ENCODE measurements around the gene C22orf15. TPM values are rescaled to one million over a fixed set of nuclear protein-coding genes. Genes with fewer than 3 reads are reported as not detected.

C22orf15 gene, protein sequence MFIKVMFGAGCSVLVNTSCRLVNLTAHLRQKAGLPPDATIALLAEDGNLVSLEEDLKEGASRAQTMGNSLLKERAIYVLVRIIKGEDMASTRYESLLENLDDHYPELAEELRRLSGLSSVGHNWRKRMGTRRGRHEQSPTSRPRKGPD
- polyA plus RNA-seq = under 1 TPM in 2 of 4 donors, not detected in 2; 0.07 to 0.16 TPM
- long read RNA-seq, donor 1, partial matches to known transcripts = 109 of 305 reads
- long read RNA-seq, donor 1, other reads (novel, unspliced or antisense) = 196 of 305 reads
- long read RNA-seq, donor 2 = 0 reads
- long read RNA-seq, donor 3 = 0 reads
- long read RNA-seq, donor 4 = 0 reads
- long read RNA-seq, donor 5, partial matches to known transcripts = 7 of 45 reads
- long read RNA-seq, donor 5, other reads (novel, unspliced or antisense) = 38 of 45 reads
- long read RNA-seq, donor 6 = 0 reads
- long read RNA-seq, donor 7, partial matches to known transcripts = 2,278 of 2,502 reads
- long read RNA-seq, donor 7, other reads (novel, unspliced or antisense) = 224 of 2,502 reads
- long read RNA-seq, donor 8 = 0 reads
- long read RNA-seq, donor 9 = 0 reads
- long read RNA-seq, donor 10 = 0 reads

DNA sequence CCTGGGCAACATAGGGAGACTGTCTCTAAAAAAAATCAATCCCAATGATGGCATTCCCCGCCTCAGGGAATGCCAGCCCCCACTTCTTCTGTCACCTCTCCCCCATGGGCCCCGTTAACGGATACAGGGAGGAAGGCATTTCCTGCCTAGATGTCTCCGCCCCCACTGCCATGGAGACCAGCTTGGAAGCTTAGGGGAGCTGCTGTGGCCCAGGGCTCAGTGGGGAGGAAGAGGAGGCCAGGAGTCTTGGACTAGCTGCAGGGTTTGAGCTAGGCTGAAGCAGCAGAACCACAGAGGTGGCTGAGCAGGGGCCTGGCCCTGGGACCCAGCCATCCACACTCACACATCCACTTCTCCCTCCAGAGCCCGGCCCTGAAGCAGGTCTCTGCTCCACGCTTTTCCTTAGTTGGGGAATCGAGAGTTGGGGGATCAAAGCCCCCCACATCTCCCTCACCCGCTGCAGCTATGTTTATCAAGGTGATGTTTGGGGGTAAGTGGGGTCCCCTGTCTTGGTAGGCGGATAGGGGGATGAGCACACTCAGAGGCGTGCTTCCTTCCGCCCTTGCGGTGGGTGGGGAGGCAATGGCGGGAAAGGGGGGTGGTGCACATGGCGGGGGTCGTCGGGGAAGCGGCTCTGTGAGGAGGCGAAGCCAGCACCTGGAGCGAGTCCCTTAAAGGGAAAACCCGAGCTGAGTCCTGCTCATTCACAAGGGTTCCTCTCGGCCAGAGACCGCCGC, at the start of gene C22orf15:
C22orf15 (plus strand) TSS at position 149 of the 737 bp plus-strand sequence; CDS start at position 466, 317 bp downstream.
- Histone ChIP-seq H3K27ac (ENCODE audit: low read depth in 1 of 3, low read length in 2 of 3) (no peak within 1 kb of the TSS), H3K4me1 (ENCODE audit: control insufficient read depth in 3 of 3, insufficient read depth in 2 of 3, low read depth in 1 of 3, low read length in 2 of 3) (peaks cover 0 to 15% (median 4%) of the 10 kb centered on the region in 3 donors), H3K36me3 (ENCODE audit: control insufficient read depth in 3 of 3, insufficient read depth in 2 of 3, low read depth in 1 of 3, low read length in 3 of 3) (peaks cover 0 to 21% (median 2%) of the 10 kb centered on the region in 3 donors), H3K9me3 (ENCODE audit: control insufficient read depth in 2 of 2, insufficient read depth in 1 of 2, low read depth in 1 of 2, low read length in 1 of 2) (no peaks in the 10 kb centered on the region), H3K4me3 (ENCODE audit: low read depth in 1 of 3, low read length in 3 of 3) (peak within 1 kb of the TSS in 1 of 3 donors; percentile 5), H3K27me3 (ENCODE audit: control insufficient read depth in 3 of 3, insufficient read depth in 3 of 3, low read length in 3 of 3) (no peaks in the 10 kb centered on the region)
- 44 to 74% (median 58%) methylated on average over 23 of the region's 23 CpGs for WGBS, 3 donors
- DNase-seq (no peak), FAIRE-seq (no peak)

DNA sequence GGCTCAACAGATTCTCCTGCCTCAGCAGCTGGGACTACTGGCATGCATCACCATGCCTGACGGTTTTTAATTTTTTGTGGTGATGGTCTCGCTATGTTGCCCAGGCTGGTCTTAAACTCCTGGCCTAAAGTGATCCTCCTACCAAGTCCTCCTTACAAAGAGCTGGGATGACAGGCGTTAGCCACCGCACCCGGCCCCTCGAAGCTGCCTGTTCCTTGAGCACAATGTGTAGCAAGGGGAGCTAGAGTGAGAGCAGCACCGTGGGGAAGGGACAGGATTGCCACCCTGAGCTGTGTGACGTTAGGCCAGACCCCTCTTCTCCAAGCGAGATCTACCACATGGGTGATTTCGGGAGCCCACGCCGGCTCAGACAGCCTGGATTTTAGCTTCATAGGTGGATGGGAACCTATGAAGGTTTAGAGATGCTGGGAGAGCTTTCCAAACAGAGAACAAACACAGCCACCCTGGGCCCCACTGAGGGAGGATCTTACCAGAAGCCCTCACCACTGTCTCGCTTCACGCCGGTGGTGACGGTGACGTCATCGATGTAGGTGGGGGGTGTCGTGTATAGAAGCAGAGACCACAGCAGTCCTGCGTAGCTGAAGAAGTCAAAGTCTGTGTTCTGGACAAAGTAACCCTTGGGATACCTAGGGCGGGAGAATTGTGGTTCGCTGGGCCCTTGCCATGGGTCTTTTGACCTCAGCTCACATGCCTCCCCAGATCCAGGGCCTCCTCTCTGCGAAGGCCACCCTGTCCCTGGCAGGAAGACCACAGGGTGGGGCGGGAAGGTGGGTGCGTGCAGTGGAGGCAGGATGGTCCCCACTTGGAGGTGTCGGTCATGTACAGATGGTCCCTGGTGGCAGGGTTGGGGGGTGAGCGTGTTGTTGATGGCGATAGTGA, 48.8 kb upstream of the C22orf15 start:
- 90 to 93% (median 92%) methylated on average over 28 of the region's 28 CpGs for WGBS, 3 donors
- Histone ChIP-seq H3K4me1 (ENCODE audit: control insufficient read depth in 3 of 3, insufficient read depth in 2 of 3, low read depth in 1 of 3, low read length in 2 of 3) (peaks cover 0 to 7% (median 4%) of the 10 kb centered on the region in 3 donors), H3K27me3 (ENCODE audit: control insufficient read depth in 3 of 3, insufficient read depth in 3 of 3, low read length in 3 of 3) (no peaks in the 10 kb centered on the region), H3K27ac (ENCODE audit: low read depth in 1 of 3, low read length in 2 of 3) (no peak overlapping the region), H3K36me3 (ENCODE audit: control insufficient read depth in 3 of 3, insufficient read depth in 2 of 3, low read depth in 1 of 3, low read length in 3 of 3) (peaks cover 17 to 42% (median 18%) of the 10 kb centered on the region in 3 donors), H3K9me3 (ENCODE audit: control insufficient read depth in 2 of 2, insufficient read depth in 1 of 2, low read depth in 1 of 2, low read length in 1 of 2) (no peaks in the 10 kb centered on the region), H3K4me3 (ENCODE audit: low read depth in 1 of 3, low read length in 3 of 3) (no peak overlapping the region)
- no peak for FAIRE-seq
- no peak for DNase-seq

DNA sequence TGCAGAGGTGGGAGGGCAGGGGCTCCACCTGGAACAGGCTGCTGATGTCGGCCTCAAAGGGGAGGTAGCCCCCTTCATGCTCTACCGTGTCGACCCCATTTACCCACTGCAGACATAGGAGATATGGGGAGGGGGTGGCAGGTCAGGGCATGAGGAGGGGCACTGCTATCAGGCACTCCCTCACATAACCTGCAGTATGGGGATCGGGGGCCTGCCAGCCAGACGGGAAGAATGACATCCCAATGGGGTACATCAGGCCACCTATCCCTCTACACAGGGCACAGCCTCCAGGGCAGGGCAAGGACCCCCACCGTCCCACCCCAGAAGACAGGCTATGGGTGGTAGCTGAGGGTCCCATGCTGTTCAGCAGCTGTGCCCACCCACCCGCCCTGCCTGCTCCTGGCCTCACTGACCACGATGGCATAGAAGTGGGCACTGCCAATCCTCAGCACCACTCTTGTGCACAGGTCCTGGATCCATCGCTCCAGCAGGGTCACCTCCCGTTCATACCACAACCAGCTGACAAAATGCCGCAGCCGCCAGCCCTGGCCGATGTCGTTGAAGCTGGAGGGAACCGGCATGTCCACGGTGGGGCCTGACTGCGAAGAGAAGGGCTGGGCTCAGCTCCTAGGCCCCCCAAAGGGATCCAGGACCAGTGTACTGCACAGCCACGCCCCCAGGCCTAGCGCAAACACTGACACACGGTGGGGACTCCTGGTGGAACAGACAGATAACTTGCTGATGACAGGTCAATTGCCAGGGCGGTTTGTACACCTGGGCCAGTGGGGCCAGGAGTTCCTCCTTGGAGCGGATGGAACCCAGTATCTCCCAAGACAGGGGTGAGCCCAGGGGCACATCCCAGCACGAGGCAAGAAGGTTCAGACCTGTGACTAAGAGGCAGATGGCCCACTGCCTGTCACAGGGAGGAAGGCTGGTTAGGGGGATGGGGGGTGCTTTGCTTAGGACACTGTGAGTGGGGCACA, 47.9 kb upstream of the C22orf15 start:
- Histone ChIP-seq H3K4me1 (ENCODE audit: control insufficient read depth in 3 of 3, insufficient read depth in 2 of 3, low read depth in 1 of 3, low read length in 2 of 3) (peaks cover 0 to 7% (median 4%) of the 10 kb centered on the region in 3 donors), H3K27ac (ENCODE audit: low read depth in 1 of 3, low read length in 2 of 3) (no peak overlapping the region), H3K4me3 (ENCODE audit: low read depth in 1 of 3, low read length in 3 of 3) (no peak overlapping the region), H3K27me3 (ENCODE audit: control insufficient read depth in 3 of 3, insufficient read depth in 3 of 3, low read length in 3 of 3) (no peaks in the 10 kb centered on the region), H3K9me3 (ENCODE audit: control insufficient read depth in 2 of 2, insufficient read depth in 1 of 2, low read depth in 1 of 2, low read length in 1 of 2) (no peaks in the 10 kb centered on the region), H3K36me3 (ENCODE audit: control insufficient read depth in 3 of 3, insufficient read depth in 2 of 3, low read depth in 1 of 3, low read length in 3 of 3) (peaks cover 9 to 39% (median 18%) of the 10 kb centered on the region in 3 donors)
- FAIRE-seq (no peak), DNase-seq (no peak)
- WGBS, 3 donors = 88 to 91% (median 91%) methylated on average over 20 to 23 of the region's 23 CpGs

DNA sequence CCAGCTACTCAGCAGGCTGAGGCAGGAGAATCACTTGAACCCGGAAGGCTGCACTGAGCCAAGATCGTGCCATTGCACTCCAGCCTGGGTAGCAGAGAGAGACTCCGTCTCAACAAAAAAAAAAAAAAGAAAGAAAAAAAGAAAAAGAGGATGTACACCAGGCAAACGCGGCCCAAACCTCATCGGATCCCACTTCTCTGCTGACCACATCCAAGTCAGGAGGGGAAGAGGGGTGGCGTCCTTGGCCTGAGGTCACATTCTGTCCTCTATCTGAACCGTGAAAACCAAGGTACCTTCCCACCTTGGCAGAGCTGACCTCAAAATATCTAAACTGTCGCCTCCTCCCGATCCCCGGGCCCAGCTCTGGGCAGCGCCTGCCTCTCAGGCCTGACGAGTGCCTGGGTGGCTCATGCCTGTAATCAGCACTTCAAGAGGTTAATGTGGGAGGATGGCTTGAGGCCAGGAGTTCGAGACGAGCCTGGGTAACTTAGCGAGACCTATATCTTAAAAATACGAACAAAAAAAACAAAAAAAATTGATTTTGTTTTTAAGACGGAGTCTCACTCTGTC, 46.9 kb upstream of the C22orf15 start:
- H3K4me3 ChIP-seq (ENCODE audit: low read depth in 1 of 3, low read length in 3 of 3) = peak overlapping the region in 2 of 3 donors; percentile 0 to 67
- DNase-seq (no peak), FAIRE-seq (no peak)
- H3K27me3 ChIP-seq (ENCODE audit: control insufficient read depth in 3 of 3, insufficient read depth in 3 of 3, low read length in 3 of 3) = no peaks in the 10 kb centered on the region
- H3K36me3 ChIP-seq (ENCODE audit: control insufficient read depth in 3 of 3, insufficient read depth in 2 of 3, low read depth in 1 of 3, low read length in 3 of 3) = peaks cover 9 to 38% (median 16%) of the 10 kb centered on the region in 3 donors
- H3K27ac ChIP-seq (ENCODE audit: low read depth in 1 of 3, low read length in 2 of 3) = no peak overlapping the region
- H3K4me1 ChIP-seq (ENCODE audit: control insufficient read depth in 3 of 3, insufficient read depth in 2 of 3, low read depth in 1 of 3, low read length in 2 of 3) = peaks cover 0 to 7% (median 4%) of the 10 kb centered on the region in 3 donors
- H3K9me3 ChIP-seq (ENCODE audit: control insufficient read depth in 2 of 2, insufficient read depth in 1 of 2, low read depth in 1 of 2, low read length in 1 of 2) = no peaks in the 10 kb centered on the region
- 73 to 77% (median 76%) methylated on average over 18 of the region's 18 CpGs for WGBS, 3 donors

DNA sequence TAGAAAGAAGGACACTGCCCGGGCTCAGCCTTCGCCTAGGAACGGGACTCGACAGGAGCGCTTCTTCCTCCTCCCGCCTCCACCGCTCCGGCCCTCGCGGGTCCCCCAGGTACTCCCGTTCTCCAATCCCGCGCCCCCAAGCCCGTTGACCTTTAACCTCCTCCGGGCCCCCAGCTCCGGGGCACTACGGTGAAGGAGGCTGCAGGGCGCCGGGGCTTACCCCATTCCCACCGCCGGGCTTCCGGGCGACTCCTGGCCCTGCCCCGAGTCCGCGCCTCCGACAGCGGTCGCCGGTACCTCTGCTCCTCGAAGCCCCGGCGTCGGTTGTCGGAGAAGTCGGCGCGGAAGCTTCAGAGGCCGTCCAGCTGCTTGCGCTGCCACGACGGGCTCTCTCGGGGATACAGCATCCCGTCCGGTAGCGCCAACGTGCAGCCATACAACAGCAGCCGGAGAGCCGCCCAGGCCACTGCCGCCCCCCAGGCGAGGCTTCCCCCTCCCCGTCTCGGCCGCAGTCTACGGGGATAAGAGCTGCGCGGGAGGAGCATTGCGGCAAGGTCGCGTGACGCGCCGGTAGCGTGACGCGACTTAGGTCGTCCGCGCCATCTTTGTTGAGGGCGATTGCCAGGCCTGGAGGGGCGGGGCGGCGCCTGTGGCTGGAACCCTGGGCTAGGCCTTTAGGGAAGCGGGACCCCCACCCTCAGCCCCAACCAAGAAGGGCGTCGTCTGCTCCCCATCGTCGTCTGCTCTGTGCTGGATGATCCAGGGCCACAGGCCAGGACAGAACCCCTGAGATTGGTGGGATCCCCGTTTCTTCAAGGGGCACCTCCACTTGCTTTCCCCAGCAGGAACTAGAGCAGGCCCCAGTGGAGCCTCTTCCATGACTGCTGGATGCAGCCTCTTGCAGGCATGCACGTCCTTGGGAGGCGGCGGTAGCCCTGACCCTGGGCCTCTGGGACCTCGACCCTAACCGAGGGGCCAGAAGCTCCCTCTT, 45.7 kb upstream of the C22orf15 start:
- H3K4me3 ChIP-seq (ENCODE audit: low read depth in 1 of 3, low read length in 3 of 3) = peak overlapping the region; percentile 67 to 93 (median 90)
- FAIRE-seq = no peak
- WGBS, 3 donors = 5 to 6% (median 5%) methylated on average over 73 to 84 of the region's 84 CpGs

DNA sequence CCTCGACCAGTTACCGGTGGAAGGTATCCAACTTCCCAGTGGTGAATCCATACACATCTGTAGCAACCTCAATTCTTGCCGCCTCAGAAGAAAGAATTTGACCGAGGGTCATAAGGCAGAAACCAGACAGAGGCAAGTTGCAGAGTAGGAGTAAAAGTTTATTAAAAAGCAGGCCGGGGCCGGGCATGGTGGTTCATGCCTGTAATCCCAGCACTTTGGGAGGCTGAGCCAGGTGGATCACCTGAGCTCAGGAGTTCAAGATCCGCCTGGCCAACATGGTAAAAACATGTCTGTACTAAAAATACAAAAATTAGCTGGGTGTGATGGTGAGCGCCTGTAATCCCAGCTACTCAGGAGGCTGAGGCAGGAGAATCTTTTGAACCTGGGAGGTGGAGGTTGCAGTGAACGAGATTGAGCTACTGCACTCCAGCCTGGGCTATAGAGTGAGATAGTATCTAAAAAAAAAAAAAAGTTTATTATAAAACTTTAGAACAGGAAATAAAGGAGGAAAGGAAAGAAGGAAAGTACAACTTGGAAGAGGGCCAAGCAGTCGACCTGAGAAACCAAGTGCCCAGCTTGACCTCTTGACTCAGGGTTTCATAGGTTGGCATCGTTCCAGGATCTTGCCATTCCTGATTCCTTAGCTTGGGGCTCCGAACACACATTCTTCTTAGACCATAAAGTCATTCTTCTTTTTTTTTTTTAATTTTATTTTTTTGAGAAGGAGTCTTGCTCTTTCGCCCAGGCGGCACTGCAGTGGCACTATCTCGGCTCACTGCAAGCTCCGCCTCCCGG, 44.2 kb upstream of the C22orf15 start:
- Histone ChIP-seq H3K9me3 (ENCODE audit: control insufficient read depth in 2 of 2, insufficient read depth in 1 of 2, low read depth in 1 of 2, low read length in 1 of 2) (no peaks in the 10 kb centered on the region), H3K27ac (ENCODE audit: low read depth in 1 of 3, low read length in 2 of 3) (no peak overlapping the region), H3K27me3 (ENCODE audit: control insufficient read depth in 3 of 3, insufficient read depth in 3 of 3, low read length in 3 of 3) (no peaks in the 10 kb centered on the region), H3K36me3 (ENCODE audit: control insufficient read depth in 3 of 3, insufficient read depth in 2 of 3, low read depth in 1 of 3, low read length in 3 of 3) (peaks cover 2 to 16% (median 5%) of the 10 kb centered on the region in 3 donors), H3K4me3 (ENCODE audit: low read depth in 1 of 3, low read length in 3 of 3) (no peak overlapping the region), H3K4me1 (ENCODE audit: control insufficient read depth in 3 of 3, insufficient read depth in 2 of 3, low read depth in 1 of 3, low read length in 2 of 3) (peaks cover 0 to 7% (median 4%) of the 10 kb centered on the region in 3 donors)
- WGBS, 3 donors = 85 to 86% (median 86%) methylated on average over 17 of the region's 17 CpGs
- FAIRE-seq (no peak), DNase-seq (peak in 1 of 2 donors; percentile 44)

More for the DNA sequence above, 45.7 kb upstream of the C22orf15 start:
- peak; percentile 84 to 94 for DNase-seq
- Histone ChIP-seq H3K4me1 (ENCODE audit: control insufficient read depth in 3 of 3, insufficient read depth in 2 of 3, low read depth in 1 of 3, low read length in 2 of 3) (peaks cover 0 to 7% (median 4%) of the 10 kb centered on the region in 3 donors), H3K27ac (ENCODE audit: low read depth in 1 of 3, low read length in 2 of 3) (peak overlapping the region; percentile 31 to 77 (median 72)), H3K9me3 (ENCODE audit: control insufficient read depth in 2 of 2, insufficient read depth in 1 of 2, low read depth in 1 of 2, low read length in 1 of 2) (no peaks in the 10 kb centered on the region), H3K36me3 (ENCODE audit: control insufficient read depth in 3 of 3, insufficient read depth in 2 of 3, low read depth in 1 of 3, low read length in 3 of 3) (peaks cover 5 to 30% (median 13%) of the 10 kb centered on the region in 3 donors), H3K27me3 (ENCODE audit: control insufficient read depth in 3 of 3, insufficient read depth in 3 of 3, low read length in 3 of 3) (no peaks in the 10 kb centered on the region)

All from small intestine (tissue), 16 donors.